GM12873 (cell line): ENCODE data around the gene ZFP69B.

ENCODE experiments used
- TF ChIP-seq, protein P1 (sequence below): IDR thresholded peaks from 2 replicates; pipeline ENCODE4 v1.5.1; 2012; ENCODE audit warnings: low read depth, mild to moderate bottlenecking, moderate library complexity, low read length, control low read depth; ENCODE audit not compliant: insufficient read depth; ENCODE audit errors: missing control alignments

ZFP69B gene

DNA sequence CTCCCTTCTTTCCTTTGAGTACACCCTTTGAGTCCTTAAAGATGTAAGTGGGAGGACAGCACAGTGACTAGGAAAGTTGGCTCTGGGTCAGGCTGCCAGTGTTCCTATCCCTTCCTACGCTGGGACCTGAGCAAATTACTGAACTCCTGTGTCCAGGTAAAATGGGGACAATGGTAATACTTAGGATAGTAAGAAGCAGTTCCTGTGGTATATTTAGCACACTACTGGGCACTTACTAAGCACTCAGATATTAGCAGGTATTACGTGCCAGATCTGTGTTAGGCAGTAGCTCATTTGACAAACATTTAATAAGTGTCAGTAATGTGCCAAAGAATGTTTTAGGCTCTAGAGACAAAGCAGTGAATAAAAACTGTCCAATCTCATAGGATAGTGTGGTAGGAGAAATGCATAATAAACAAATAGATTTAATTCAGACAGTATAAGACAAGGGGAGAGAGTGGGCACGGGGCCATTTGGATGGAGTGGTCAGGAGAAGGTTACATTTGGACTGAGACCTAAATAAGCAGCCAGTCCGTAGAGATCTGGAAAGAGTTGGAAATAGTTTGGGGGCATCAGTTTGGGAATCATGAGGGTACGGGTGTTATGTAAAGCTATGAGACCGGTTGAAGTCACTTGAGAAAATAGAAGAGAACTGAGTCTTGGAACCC, 26.2 kb upstream of the ZFP69B start:
- TF ChIP-seq, protein P1, sequence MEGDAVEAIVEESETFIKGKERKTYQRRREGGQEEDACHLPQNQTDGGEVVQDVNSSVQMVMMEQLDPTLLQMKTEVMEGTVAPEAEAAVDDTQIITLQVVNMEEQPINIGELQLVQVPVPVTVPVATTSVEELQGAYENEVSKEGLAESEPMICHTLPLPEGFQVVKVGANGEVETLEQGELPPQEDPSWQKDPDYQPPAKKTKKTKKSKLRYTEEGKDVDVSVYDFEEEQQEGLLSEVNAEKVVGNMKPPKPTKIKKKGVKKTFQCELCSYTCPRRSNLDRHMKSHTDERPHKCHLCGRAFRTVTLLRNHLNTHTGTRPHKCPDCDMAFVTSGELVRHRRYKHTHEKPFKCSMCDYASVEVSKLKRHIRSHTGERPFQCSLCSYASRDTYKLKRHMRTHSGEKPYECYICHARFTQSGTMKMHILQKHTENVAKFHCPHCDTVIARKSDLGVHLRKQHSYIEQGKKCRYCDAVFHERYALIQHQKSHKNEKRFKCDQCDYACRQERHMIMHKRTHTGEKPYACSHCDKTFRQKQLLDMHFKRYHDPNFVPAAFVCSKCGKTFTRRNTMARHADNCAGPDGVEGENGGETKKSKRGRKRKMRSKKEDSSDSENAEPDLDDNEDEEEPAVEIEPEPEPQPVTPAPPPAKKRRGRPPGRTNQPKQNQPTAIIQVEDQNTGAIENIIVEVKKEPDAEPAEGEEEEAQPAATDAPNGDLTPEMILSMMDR = no peak

DNA sequence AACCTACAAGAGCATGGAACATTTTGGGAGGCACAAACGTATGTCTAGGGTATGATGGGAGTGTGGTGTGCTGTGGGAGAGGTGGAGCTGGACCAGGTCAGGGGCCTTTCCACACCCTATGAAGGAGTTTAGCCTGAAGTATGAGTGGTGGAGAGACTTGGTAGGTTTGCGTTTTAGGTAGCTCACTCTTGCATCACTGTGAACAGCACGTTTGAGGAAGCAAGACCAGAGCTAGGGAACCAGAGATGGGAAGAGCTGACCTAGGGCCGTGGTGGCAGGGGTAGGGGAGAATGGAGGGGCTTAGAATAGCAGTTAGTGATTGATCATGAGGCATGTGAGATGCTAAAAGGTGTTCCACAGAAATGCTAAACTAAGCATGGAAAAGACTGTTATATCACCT, 25.1 kb upstream of the ZFP69B start:
- TF ChIP-seq, protein P1 = no peak

DNA sequence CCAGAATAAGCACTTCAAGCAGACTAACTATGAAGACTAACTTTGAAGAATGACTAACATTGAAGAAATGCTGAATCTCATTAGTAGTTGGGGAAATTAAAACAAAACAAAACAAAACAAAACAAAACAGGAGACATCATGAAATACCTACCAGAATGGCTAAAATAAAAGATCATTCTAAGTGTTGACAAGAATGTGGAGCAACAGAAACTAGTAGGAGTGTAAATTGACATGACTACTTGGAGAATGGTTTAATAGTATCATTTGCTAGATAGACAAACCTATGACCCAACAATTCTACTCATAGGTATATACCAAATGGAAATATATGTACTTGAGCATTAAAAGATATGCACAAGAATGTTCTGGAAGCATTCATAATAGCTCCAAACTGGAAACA, 18.9 kb upstream of the ZFP69B start:
- TF ChIP-seq, protein P1 = no peak

GRCh38 chr1:40432644-40433390, 17.5 kb upstream of the ZFP69B start:
- TF ChIP-seq, protein P1 = no peak

DNA sequence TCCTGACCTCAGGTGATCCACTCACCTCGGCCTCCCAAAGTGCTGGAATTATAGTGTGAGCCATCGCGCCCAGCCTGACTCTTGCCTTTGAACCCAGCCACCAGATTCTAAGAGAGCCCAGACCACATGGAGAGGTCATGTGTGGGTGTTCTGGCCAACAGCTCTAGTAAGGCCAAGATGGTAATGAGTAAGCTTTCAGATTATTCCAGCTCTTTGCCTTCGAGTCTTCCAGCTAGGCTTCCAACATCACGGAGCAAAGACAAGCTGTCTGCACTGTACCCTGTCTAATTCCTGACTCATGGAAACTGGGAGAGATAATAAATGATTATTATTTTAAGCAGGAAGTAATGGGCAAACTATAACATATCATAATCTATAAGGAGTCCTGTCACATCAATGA, 14.8 kb upstream of the ZFP69B start:
- TF ChIP-seq, protein P1 = no peak

DNA sequence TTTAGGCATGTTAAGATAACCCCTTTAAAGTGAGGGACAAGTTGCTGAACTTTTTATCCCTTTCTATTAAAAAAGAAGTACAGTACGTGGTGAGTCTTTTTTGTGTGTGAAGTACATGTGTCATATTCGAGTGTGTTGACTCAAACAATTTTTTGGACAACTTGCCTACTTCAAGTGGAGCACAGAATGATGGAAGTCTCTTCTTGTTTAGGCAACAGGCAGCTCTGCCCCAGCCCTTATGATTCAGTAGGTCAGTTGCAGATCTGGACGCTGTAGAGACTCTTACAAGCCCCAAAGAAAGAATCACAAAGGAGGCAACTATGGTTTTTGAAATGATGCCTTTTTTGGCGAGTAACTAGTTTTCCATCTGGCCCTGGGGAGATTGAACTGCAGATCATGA, 14.4 kb upstream of the ZFP69B start:
- TF ChIP-seq, protein P1 = no peak

DNA sequence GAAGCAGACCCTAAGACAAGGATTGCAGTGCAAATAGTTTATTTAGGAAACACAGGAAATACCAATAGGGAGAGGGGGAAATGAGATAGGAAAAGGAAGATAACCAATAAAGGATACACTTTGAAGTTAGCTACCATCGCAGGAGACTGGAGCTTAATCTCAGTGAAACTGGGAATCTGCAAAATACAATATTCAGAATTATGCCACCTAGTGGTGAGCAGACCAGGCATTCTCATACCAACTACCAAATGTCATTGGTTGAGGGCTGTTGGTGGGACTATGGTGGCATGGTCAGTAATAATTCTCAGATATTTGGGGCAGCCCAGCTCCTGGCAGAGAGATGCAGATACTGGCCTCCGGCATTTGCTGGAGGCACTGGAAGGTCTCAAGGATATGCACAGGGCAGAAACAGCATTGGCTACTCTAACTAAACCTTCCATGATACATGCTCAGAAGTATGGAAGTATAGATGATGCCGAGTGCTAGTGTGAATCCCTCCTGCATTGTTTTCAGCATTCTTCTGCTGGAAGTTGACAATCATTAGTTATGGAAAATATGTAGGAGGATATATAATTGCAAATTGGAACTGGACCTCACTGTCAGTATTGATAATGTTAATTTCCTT, 11.8 kb upstream of the ZFP69B start:
- TF ChIP-seq, protein P1 = peak; percentile 71
